Osteoblast (primary cell): Measurements from ENCODE around the gene KCNQ1. TPM values are rescaled to one million over a fixed set of nuclear protein-coding genes. Genes with fewer than 3 reads are reported as not detected.

Experiments used
- DNase-seq: peaks from one replicate; pipeline ENCODE4 v3.0.0; 2011; ENCODE audit warnings: low spot score, mixed read lengths; ENCODE audit not compliant: insufficient read length; ENCODE audit errors: missing footprints
- H2AFZ ChIP-seq: 2 replicates; pipeline ENCODE4 v1.6.0; 2011; ENCODE audit warnings: mild to moderate bottlenecking, low read length
- H3K27ac ChIP-seq: 2 replicates; pipeline ENCODE4 v1.5.1; 2011; ENCODE audit warnings: mild to moderate bottlenecking, low read depth, low read length, moderate library complexity
- H3K27me3 ChIP-seq: 2 replicates; pipeline ENCODE4 v1.6.0; 2012; ENCODE audit warnings: mild to moderate bottlenecking, control low read depth, inconsistent platforms, low read length, moderate library complexity; ENCODE audit not compliant: insufficient read depth
- H3K36me3 ChIP-seq: 2 replicates; pipeline ENCODE4 v1.5.1; 2011; ENCODE audit warnings: mild to moderate bottlenecking, low read length, control low read depth, moderate library complexity; ENCODE audit not compliant: insufficient read depth
- H3K4me1 ChIP-seq: 2 replicates; pipeline ENCODE4 v1.5.1; 2011; ENCODE audit warnings: mild to moderate bottlenecking, low read length, control low read depth, moderate library complexity; ENCODE audit not compliant: insufficient read depth
- H3K4me2 ChIP-seq: 2 replicates; pipeline ENCODE4 v1.6.0; 2011; ENCODE audit warnings: mild to moderate bottlenecking, low read length; ENCODE audit not compliant: insufficient read depth
- H3K4me3 ChIP-seq: fragments of 200-600 bp; sonication (generic); 3 replicates; pipeline ENCODE4 v1.5.1; 2012; ENCODE audit warnings: mild to moderate bottlenecking, low read length, inconsistent platforms; ENCODE audit not compliant: insufficient read depth
- H3K79me2 ChIP-seq: 2 replicates; pipeline ENCODE4 v1.6.0; 2012; ENCODE audit warnings: mild to moderate bottlenecking, low read length, control low read depth, inconsistent platforms; ENCODE audit not compliant: insufficient read depth
- H3K9me3 ChIP-seq: 2 replicates; pipeline ENCODE4 v1.5.1; 2011; ENCODE audit warnings: low read depth, low read length, control low read depth
- H4K20me1 ChIP-seq: 2 replicates; pipeline ENCODE4 v1.6.0; 2012; ENCODE audit warnings: mild to moderate bottlenecking, low read length, control low read depth; ENCODE audit not compliant: insufficient read depth
- CTCF ChIP-seq: IDR thresholded peaks from 2 replicates; pipeline ENCODE4 v1.5.1; 2011; ENCODE audit warnings: mild to moderate bottlenecking, low read depth, low read length, moderate library complexity; ENCODE audit errors: extremely low read depth
- total RNA-seq: library from RNA; depleted of rRNA; stranded (reverse); fragments of >200 nt; gene quantifications from 2 replicates; pipeline ENCODE4 v1.2.3, GENCODE V29; 2012

The KCNQ1 gene
- total RNA-seq, 1 donor = not detected

DNA sequence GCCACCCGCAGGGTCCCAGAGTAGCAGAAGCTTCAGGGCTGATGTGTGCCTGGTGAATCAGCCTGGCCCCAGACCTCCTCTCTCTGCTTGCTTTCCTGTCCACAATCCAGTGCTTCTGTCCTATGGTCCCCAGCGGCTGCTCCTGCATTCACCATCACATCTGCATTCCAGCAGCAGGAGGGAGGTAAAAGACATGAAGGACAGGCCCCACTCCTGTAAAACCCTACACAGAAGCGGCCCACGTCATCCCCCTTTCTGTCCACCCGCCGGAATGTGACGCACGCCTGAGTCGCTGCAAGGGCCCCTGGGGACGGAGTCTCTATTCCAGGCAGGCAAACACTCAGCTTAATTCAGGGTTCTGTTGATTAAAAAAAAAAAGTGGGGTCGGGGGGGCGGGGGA lies 382.4 kb downstream of the KCNQ1 start:
- no peak for TF ChIP-seq CTCF
- peaks cover 4% of the 10 kb centered on the region for H3K9me3 ChIP-seq
- H3K4me1 ChIP-seq = peaks cover 20% of the 10 kb centered on the region
- H3K4me2 ChIP-seq = no peak overlapping the region
- no peaks in the 10 kb centered on the region for H3K27me3 ChIP-seq
- no peak overlapping the region for H2AFZ ChIP-seq
- H3K79me2 ChIP-seq = no peaks in the 10 kb centered on the region
- H4K20me1 ChIP-seq = no peaks in the 10 kb centered on the region
- no peaks in the 10 kb centered on the region for H3K36me3 ChIP-seq
- no peak overlapping the region for H3K27ac ChIP-seq
- peak; percentile 84 for DNase-seq
- H3K4me3 ChIP-seq = no peak overlapping the region

DNA sequence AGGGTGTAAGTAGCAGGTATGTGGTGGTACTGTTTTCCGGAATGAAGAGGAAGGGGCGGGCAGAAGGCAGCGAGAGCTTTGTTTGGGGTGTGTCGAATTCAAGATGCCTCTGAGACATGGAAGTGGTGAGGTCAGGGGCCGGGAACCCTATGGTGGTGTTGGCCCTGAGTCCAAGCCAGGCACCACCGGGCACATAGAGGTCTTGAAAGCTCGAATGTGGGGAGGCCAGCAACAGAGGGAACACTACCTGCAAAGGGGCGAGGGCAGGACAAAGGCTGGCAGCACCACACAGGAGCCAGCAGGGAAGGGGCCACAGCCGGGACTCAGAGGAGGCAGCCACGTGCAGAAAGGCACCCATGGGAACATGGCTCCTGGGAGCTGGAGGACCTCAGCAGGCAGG lies 383.0 kb downstream of the KCNQ1 start:
- Histone ChIP-seq H4K20me1 (no peaks in the 10 kb centered on the region), H3K4me2 (no peak overlapping the region), H3K27me3 (no peaks in the 10 kb centered on the region), H2AFZ (no peak overlapping the region), H3K27ac (no peak overlapping the region), H3K4me1 (peaks cover 20% of the 10 kb centered on the region), H3K9me3 (peaks cover 4% of the 10 kb centered on the region), H3K79me2 (no peaks in the 10 kb centered on the region), H3K4me3 (no peak overlapping the region), H3K36me3 (no peaks in the 10 kb centered on the region)
- no peak for TF ChIP-seq CTCF
- DNase-seq = no peak

- H3K4me3 ChIP-seq = no peak overlapping the region
- no peaks in the 10 kb centered on the region for H4K20me1 ChIP-seq
- peaks cover 20% of the 10 kb centered on the region for H3K4me1 ChIP-seq
- no peaks in the 10 kb centered on the region for H3K27me3 ChIP-seq
- H2AFZ ChIP-seq = no peak overlapping the region
- H3K36me3 ChIP-seq = no peaks in the 10 kb centered on the region
- TF ChIP-seq CTCF = no peak
- H3K4me2 ChIP-seq = no peak overlapping the region
- H3K27ac ChIP-seq = no peak overlapping the region
- H3K9me3 ChIP-seq = no peaks in the 10 kb centered on the region
- DNase-seq = no peak
- H3K79me2 ChIP-seq = no peaks in the 10 kb centered on the region
These were observed 383.9 kb downstream of the KCNQ1 start for GRCh38 chr11:2828585-2829330.

GRCh38 chr11:2830030-2830812 lies 385.4 kb downstream of the KCNQ1 start:
- H3K4me1 ChIP-seq = peaks cover 18% of the 10 kb centered on the region
- no peak for DNase-seq

More at GRCh38 chr11:2830030-2830812, 385.4 kb downstream of the KCNQ1 start:
- Histone ChIP-seq H3K27ac (no peak overlapping the region), H3K27me3 (no peaks in the 10 kb centered on the region), H3K4me2 (no peak overlapping the region), H3K36me3 (no peaks in the 10 kb centered on the region), H4K20me1 (no peaks in the 10 kb centered on the region), H3K79me2 (no peaks in the 10 kb centered on the region), H3K4me3 (no peak overlapping the region), H3K9me3 (no peaks in the 10 kb centered on the region), H2AFZ (no peak overlapping the region)
- TF ChIP-seq CTCF = no peak
